Upper lobe of left lung (tissue), 6 donors: ENCODE results near the gene ARHGEF12. TPM values are rescaled to one million over a fixed set of nuclear protein-coding genes. Genes with fewer than 3 reads are reported as not detected.

Experiments
- ATAC-seq, 2 donors: fragments of 200-7000 bp; cut with Tn5 transposase; one replicate each; pipeline ENCODE4 v1.9.1; 2022; ENCODE audit warnings: mild to moderate bottlenecking in 2 of 2, moderate library complexity in 2 of 2; ENCODE audit not compliant: low FRiP score in 2 of 2
- DNase-seq, 2 donors: peaks; one replicate each; pipeline ENCODE4 v3.0.0-alpha.2; 2019 to 2020
- H3K27ac ChIP-seq, 4 donors: fragments of 200-600 bp; sonication (generic); one replicate each; pipeline ENCODE4 v1.5.1; 2016 to 2019
- H3K27me3 ChIP-seq, 4 donors: fragments of 200-600 bp; sonication (generic); one replicate each; pipeline ENCODE4 v1.5.1; 2017 to 2019
- H3K36me3 ChIP-seq, 4 donors: fragments of 200-600 bp; sonication (generic); one replicate each; pipeline ENCODE4 v1.5.1; 2016 to 2019
- H3K4me1 ChIP-seq, 4 donors: fragments of 200-600 bp; sonication (generic); one replicate each; pipeline ENCODE4 v1.5.1; 2018 to 2019
- H3K4me3 ChIP-seq, 4 donors: fragments of 200-600 bp; sonication (generic); one replicate each; pipeline ENCODE4 v1.5.1; 2017 to 2019; ENCODE audit warnings: mild to moderate bottlenecking in 2 of 4, moderate library complexity in 1 of 4
- H3K9me3 ChIP-seq, 4 donors: fragments of 200-600 bp; sonication (generic); one replicate each; pipeline ENCODE4 v1.5.1; 2018 to 2019
- CTCF ChIP-seq, 6 experiments: fragments of 450-650 bp in 4 of 6; fragments of 200-600 bp in 2 of 6; sonication (generic) in 2 of 6; IDR thresholded peaks; one replicate each; pipeline ENCODE4 v1.5.1; 2016 to 2019; ENCODE audit warnings: antibody characterized with exemption in 6 of 6
- EP300 ChIP-seq, 4 donors: sonication (generic); formaldehyde crosslinking; IDR thresholded peaks; one replicate each; pipeline ENCODE4 v1.5.1; 2017; ENCODE audit warnings: antibody characterized with exemption in 4 of 4, control low read depth in 2 of 4
- POLR2A ChIP-seq, 4 donors: fragments of 450-650 bp; IDR thresholded peaks; one replicate each; pipeline ENCODE4 v1.5.1; 2016 to 2017; ENCODE audit warnings: antibody characterized with exemption in 4 of 4, mild to moderate bottlenecking in 2 of 4
- POLR2AphosphoS5 ChIP-seq, 2 donors: sonication (generic); formaldehyde crosslinking; IDR thresholded peaks; one replicate each; pipeline ENCODE4 v1.5.1; 2017; ENCODE audit warnings: antibody characterized with exemption in 2 of 2
- WGBS, 2 donors: methylation state at CpG; one replicate each; pipeline ENCODE4 v1.1.5; 2017 to 2018; 5-methylcytosine and 5-hydroxymethylcytosine counted together
- total RNA-seq, 6 donors: library from RNA; depleted of rRNA in 4 of 6; stranded (reverse); fragments of >200 nt in 4 of 6; gene quantifications; one replicate each; pipeline versions ENCODE4 v1.1.0 to v1.2.1, GENCODE V29; 2016 to 2021
- donor health status: DM: no; HTN: no; CAD: no; lungs with moderate emphysema.
- donor health status: DM: no; HTN: yes; CAD: no; lungs with severe emphysema.

Gene ARHGEF12
- total RNA-seq, 6 donors from 2014 or later: 90.1 to 170 (median 106) TPM

- no peak for DNase-seq
- no peaks in the 10 kb centered on the region for H3K9me3 ChIP-seq
- WGBS, 2 donors: 73 to 82% methylated on average over 8 of the region's 8 CpGs
- peak overlapping the region in 2 of 4 donors; percentile 3 to 22 for H3K27ac ChIP-seq
- peak in 1 of 2 donors; percentile 66 for ATAC-seq
- TF ChIP-seq CTCF (IDR thresholded peaks at IDR 0.05): no peak
- TF ChIP-seq EP300 (IDR thresholded peaks at IDR 0.05): no peak
- no peak for TF ChIP-seq POLR2AphosphoS5 (IDR thresholded peaks at IDR 0.05)
- TF ChIP-seq POLR2A (IDR thresholded peaks at IDR 0.05): no peak
- no peak overlapping the region for H3K4me3 ChIP-seq
- H3K27me3 ChIP-seq: no peaks in the 10 kb centered on the region
- peaks cover 0 to 6% (median 5%) of the 10 kb centered on the region in 4 donors for H3K4me1 ChIP-seq
- no peaks in the 10 kb centered on the region for H3K36me3 ChIP-seq
Observed at GRCh38 chr11:120410622-120411380, 74.6 kb downstream of the ARHGEF12 start.

GRCh38 chr11:120413480-120413879 is 77.3 kb downstream of the ARHGEF12 start:
- peaks cover 0 to 5% (median 2%) of the 10 kb centered on the region in 4 donors for H3K4me1 ChIP-seq
- DNase-seq: no peak
- H3K36me3 ChIP-seq: no peaks in the 10 kb centered on the region
- H3K9me3 ChIP-seq: no peaks in the 10 kb centered on the region
- ATAC-seq: no peak
- TF ChIP-seq EP300 (IDR thresholded peaks at IDR 0.05): no peak
- TF ChIP-seq POLR2AphosphoS5 (IDR thresholded peaks at IDR 0.05): no peak
- H3K27ac ChIP-seq: no peak overlapping the region
- H3K4me3 ChIP-seq: no peak overlapping the region
- no peaks in the 10 kb centered on the region for H3K27me3 ChIP-seq

DNA sequence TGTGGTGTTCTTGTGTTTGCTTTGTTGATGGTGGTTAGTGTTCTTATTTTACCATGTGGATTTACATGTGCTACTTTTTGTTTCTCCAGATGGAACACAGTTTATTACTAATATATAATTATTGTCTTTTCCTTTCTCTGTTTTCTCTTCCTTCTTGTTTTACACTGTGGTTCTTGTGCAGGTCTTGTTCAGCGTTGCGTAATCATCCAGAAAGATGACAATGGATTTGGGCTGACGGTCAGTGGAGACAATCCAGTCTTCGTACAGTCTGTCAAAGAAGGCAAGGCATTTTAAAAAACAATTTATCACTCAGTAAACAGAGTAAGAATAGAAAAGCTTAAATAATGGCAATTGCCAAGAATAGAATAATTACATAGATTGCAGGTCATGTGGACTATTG is 84.4 kb downstream of the ARHGEF12 start:
- WGBS, 2 donors: 76 to 88% methylated on average over 4 of the region's 4 CpGs
- H3K4me3 ChIP-seq: no peak overlapping the region
- no peaks in the 10 kb centered on the region for H3K9me3 ChIP-seq
- no peak for DNase-seq
- ATAC-seq: no peak
- no peaks in the 10 kb centered on the region for H3K27me3 ChIP-seq
- no peak overlapping the region for H3K27ac ChIP-seq
- peaks cover 0 to 23% (median 3%) of the 10 kb centered on the region in 4 donors for H3K36me3 ChIP-seq
- H3K4me1 ChIP-seq: peaks cover 0 to 7% (median 0%) of the 10 kb centered on the region in 4 donors
- TF ChIP-seq POLR2A (IDR thresholded peaks at IDR 0.05) (no peak), CTCF (IDR thresholded peaks at IDR 0.05) (no peak), EP300 (IDR thresholded peaks at IDR 0.05) (no peak), POLR2AphosphoS5 (IDR thresholded peaks at IDR 0.05) (no peak)

- H3K9me3 ChIP-seq: no peaks in the 10 kb centered on the region
- no peak for DNase-seq
- H3K4me1 ChIP-seq: peaks cover 0 to 7% (median 0%) of the 10 kb centered on the region in 4 donors
- 72 to 74% methylated on average over 3 of the region's 3 CpGs for WGBS, 2 donors
- H3K27ac ChIP-seq: no peak overlapping the region
- TF ChIP-seq POLR2A (IDR thresholded peaks at IDR 0.05) (no peak), POLR2AphosphoS5 (IDR thresholded peaks at IDR 0.05) (no peak), CTCF (IDR thresholded peaks at IDR 0.05) (no peak), EP300 (IDR thresholded peaks at IDR 0.05) (no peak)
- H3K4me3 ChIP-seq: no peak overlapping the region
- no peak for ATAC-seq
- no peaks in the 10 kb centered on the region for H3K27me3 ChIP-seq
- H3K36me3 ChIP-seq: peaks cover 0 to 26% (median 4%) of the 10 kb centered on the region in 4 donors
Observed at GRCh38 chr11:120424185-120424969, 88.2 kb downstream of the ARHGEF12 start.

- peaks cover 0 to 31% (median 5%) of the 10 kb centered on the region in 4 donors for H3K36me3 ChIP-seq
- H3K9me3 ChIP-seq: no peaks in the 10 kb centered on the region
- no peaks in the 10 kb centered on the region for H3K27me3 ChIP-seq
- H3K4me1 ChIP-seq: peaks cover 0 to 7% (median 2%) of the 10 kb centered on the region in 4 donors
- H3K4me3 ChIP-seq: no peak overlapping the region
- ATAC-seq (no peak), DNase-seq (no peak)
- 80 to 88% methylated on average over 3 of the region's 3 CpGs for WGBS, 2 donors
- no peak overlapping the region for H3K27ac ChIP-seq
- no peak for TF ChIP-seq POLR2AphosphoS5 (IDR thresholded peaks at IDR 0.05)
- TF ChIP-seq CTCF (IDR thresholded peaks at IDR 0.05): no peak
- TF ChIP-seq EP300 (IDR thresholded peaks at IDR 0.05): no peak
- TF ChIP-seq POLR2A (IDR thresholded peaks at IDR 0.05): no peak
Observed at GRCh38 chr11:120424970-120425332, 88.7 kb downstream of the ARHGEF12 start.
